CD4-positive, alpha-beta T cell treated with Interleukin-2 at 100 ng/mL for 4 hours (primary cell): Measurements from ENCODE around the gene UROC1.

Source experiments
- DNase-seq: peaks from one replicate; pipeline ENCODE4 v3.0.0-alpha.2; 2020; ENCODE audit warnings: low spot score

Gene UROC1

GRCh38 chr3:126478581-126479310 is 38.8 kb downstream of the UROC1 start:
- no peak for DNase-seq

GRCh38 chr3:126477061-126477380 is 40.6 kb downstream of the UROC1 start:
- DNase-seq = no peak

GRCh38 chr3:126476166-126477060 is 41.2 kb downstream of the UROC1 start:
- no peak for DNase-seq

GRCh38 chr3:126475413-126476114 is 42.0 kb downstream of the UROC1 start, which contains the start of gene ZXDC:
TSS of gene ZXDC (minus strand) at chr3:126475891. CDS start at chr3:126475865, 26 bp downstream.
- DNase-seq = peak; percentile 94

GRCh38 chr3:126474498-126475412 is 42.8 kb downstream of the UROC1 start:
- peak; percentile 12 for DNase-seq

- DNase-seq = no peak
These were observed 44.0 kb downstream of the UROC1 start for GRCh38 chr3:126473292-126474168.

- peak; percentile 19 for DNase-seq
These were observed 45.1 kb downstream of the UROC1 start for GRCh38 chr3:126472277-126473006.

GRCh38 chr3:126469479-126469878 is 48.1 kb downstream of the UROC1 start:
- no peak for DNase-seq

GRCh38 chr3:126468028-126468891 is 49.3 kb downstream of the UROC1 start:
- DNase-seq = no peak

- DNase-seq = no peak
These were observed 50.0 kb downstream of the UROC1 start for GRCh38 chr3:126467611-126467955.

GRCh38 chr3:126466886-126467610 is 50.5 kb downstream of the UROC1 start:
- DNase-seq = no peak

- DNase-seq = no peak
These were observed 51.5 kb downstream of the UROC1 start for GRCh38 chr3:126465928-126466544.

- DNase-seq = no peak
These were observed 52.6 kb downstream of the UROC1 start for GRCh38 chr3:126464997-126465396.

GRCh38 chr3:126464494-126464893 is 53.1 kb downstream of the UROC1 start:
- no peak for DNase-seq

GRCh38 chr3:126464093-126464492 is 53.5 kb downstream of the UROC1 start:
- DNase-seq = no peak

- no peak for DNase-seq
These were observed 54.1 kb downstream of the UROC1 start for GRCh38 chr3:126463521-126463920.

GRCh38 chr3:126461450-126462070 is 56.0 kb downstream of the UROC1 start:
- no peak for DNase-seq
